Measurements from ENCODE around the gene ZNF548.

Gene ZNF548

GRCh38 chr19:57398868-57399267, 9.2 kb downstream of the ZNF548 start:
- no peak for DNase-seq (ENCODE audit: low spot score)

GRCh38 chr19:57403737-57404563, 14.3 kb downstream of the ZNF548 start:
- no peak for DNase-seq (ENCODE audit: low spot score)

GRCh38 chr19:57406516-57407123, 17.0 kb downstream of the ZNF548 start:
- DNase-seq (ENCODE audit: low spot score) = peak; percentile 80

DNA sequence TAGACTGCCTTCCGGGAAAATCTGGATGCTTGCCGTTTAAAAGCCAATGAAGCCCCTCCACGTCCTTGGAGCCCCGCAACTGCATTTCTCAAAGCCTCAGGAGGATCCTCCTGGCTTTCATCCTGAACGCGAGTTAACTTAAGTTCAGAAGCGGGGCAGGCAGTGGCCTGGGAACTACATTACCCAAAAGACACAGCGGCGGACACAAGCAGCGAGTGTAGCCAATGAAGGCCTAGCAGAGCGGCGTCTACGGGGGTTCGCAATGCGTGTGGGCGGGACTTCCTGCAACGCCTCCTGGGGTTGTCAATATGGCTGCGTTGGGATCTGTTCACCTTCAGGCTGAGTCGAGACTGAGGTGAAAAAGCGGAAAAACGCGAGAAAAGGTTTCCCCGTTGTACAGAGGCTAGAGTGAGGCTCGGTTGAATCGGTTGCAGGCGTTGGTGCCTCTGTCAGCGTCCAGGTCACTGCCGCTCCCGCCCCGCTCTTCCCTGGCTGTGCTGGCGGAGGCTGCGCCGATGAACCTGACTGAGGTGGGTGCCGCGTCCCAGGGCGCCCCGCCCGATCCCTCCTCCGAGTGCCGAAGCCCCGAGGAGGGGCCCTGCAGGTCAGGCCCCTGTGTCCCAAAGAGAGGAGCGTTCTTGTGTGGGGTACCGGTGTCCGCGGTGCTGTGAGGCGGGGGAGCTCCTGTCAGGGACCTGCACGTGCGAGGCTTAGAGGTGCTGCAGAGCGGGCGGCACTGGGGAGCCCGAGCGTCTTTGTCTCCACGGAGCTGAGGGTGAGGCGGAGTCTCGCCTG, 21.4 kb downstream of the ZNF548 start, which contains the start of gene ZNF17:
Gene ZNF17 (plus strand): TSS at position 285 of the 795 bp plus-strand sequence. CDS start 2,455 bp downstream, outside the sequence.
- DNase-seq (ENCODE audit: low spot score) = peak; percentile 90

DNA sequence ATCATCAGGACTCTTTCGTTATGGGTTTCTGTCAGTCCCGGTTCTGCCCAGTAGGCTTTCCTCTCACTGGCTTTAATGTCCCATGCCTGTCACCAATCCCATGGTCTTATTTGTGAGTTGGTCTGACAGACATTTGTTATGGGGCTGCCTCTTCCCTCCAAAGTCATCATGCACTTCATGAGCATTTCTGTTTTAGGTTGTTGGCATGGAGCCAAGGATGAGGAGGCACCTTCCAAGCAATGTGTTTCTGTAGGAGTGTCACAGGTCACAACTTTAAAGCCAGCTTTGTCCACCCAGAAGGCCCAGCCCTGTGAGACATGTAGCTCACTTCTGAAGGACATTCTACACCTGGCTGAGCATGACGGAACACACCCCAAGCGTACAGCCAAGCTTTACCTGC, 29.8 kb downstream of the ZNF548 start:
- no peak for DNase-seq (ENCODE audit: low spot score)

DNA sequence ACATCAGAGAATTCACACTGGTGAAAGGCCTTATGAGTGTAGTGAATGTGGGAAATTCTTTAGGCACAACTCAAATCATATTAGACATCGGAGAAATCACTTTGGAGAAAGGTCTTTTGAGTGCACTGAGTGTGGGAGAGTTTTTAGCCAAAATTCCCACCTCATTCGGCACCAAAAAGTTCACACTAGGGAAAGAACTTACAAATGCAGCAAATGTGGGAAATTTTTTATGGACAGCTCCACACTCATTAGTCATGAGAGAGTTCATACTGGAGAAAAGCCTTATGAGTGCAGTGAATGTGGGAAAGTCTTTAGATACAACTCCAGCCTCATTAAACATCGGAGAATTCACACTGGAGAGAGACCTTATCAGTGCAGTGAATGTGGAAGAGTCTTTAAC, 31.4 kb downstream of the ZNF548 start:
- no peak for DNase-seq (ENCODE audit: low spot score)

DNA sequence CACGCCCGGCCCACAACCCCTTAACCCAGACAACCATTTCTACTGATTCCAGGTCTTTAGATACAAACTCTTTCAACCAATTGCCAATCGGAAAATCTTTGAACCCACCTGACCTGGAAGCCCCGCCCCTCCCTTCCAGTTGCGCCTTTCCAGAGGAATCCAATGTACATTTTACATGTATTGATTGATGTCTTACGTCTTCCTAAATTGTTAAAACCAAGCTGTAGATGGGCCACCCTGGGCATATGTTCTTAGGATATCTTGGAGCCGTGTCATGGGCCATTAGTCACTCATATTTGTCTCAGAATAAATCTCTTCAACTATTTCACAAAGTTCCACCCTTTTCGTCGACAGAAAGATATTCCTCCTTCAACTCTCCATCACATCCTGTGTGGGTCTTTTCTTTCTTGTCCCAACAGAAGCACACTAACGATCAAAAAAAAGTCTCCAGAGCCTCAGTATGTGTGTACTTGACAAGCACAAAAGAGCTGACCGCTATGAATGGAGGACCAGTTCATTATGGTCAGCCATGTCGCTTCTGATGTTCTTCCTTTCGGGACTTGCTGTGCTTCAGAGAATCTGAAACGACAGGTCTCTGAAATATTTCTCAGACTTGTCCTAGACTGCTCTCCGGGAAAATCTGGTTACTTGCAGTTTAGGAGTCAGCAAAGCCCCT, 44.9 kb downstream of the ZNF548 start:
- no peak for DNase-seq (ENCODE audit: low spot score)

DNA sequence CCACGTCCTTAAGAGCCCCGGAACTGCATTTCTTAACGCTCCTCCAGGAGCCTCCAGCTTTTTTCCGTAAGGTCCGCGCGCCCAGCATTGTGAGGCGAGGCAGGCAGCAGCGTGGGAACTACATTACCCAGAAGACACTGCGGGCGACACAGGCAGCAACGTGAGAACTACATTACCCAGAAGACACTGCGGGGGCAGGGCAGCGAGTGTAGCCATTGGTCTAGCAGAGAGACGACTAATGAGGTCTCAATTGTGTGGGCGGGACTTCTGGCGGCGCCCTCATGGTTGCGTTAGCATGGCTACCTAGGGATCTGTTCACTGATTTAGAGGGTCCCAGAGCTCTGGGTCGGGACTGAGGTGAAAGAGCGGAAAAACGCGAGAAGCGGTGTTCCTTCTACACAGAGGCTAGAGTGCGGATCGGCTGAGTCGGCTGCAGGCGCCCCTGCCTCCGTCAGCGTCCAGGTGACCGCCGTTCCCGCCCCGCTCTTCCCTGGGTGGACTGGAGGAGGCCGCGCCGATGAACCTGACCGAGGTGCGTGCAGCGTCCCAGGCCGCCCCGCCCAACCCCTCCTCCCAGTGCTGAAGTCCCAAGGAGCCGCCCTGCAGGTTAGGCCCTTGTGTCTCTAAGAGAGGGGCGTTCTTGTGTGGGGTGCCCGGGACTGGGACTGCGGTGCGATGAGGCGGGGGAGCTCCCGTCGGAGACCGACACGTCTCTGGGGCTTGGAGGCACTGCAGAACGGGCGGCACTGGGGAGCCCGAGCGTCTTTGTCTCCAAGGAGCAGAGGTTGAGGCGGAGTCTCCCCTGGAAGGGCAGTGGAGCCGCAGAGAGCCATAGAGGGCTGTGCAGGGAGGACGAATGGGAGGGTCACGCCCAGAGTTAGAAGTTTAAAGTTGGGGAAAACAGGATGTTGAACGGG, 45.7 kb downstream of the ZNF548 start, which contains the start of gene ZNF749:
Gene ZNF749 (plus strand): TSS at position 264 of the 917 bp plus-strand sequence. CDS start 254 bp downstream, at position 518.
- DNase-seq (ENCODE audit: low spot score) = peak; percentile 97

DNA sequence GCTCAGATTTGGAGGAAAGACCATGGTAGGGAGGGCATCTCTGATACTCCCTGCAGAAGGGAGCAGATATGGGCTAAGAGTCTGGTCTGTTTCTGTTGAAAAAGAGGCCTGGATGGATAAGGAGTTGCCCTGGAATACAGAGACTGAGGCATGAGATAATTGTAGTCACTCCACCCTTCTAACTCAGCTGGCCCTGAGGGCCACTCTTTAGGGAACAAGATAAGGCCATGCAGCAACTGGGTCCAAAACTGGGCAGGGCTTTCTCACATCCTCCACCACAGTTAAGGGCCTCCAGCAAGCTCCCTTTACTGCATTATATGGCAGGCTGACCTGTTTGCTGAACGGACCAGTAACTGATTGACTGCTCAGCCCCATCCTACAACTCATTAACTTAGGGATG, 46.8 kb downstream of the ZNF548 start:
- DNase-seq (ENCODE audit: low spot score) = no peak

GRCh38 chr19:57437931-57438330, 48.3 kb downstream of the ZNF548 start:
- no peak for DNase-seq (ENCODE audit: low spot score)

- DNase-seq (ENCODE audit: low spot score) = no peak
These were observed 49.3 kb downstream of the ZNF548 start for GRCh38 chr19:57438925-57439324.

- no peak for DNase-seq (ENCODE audit: low spot score)
These were observed 52.5 kb downstream of the ZNF548 start for GRCh38 chr19:57441979-57442752.

GRCh38 chr19:57443121-57443696, 53.6 kb downstream of the ZNF548 start:
- DNase-seq (ENCODE audit: low spot score) = no peak

GRCh38 chr19:57452307-57452706, 62.7 kb downstream of the ZNF548 start:
- DNase-seq (ENCODE audit: low spot score) = no peak

All from ecto neural progenitor cell (in vitro differentiated cells).